Neutrophil (primary cell): ENCODE measurements around the gene DPPA3.

Experiments
- H3K27ac ChIP-seq: fragments of 200-600 bp; sonication (generic); 2 replicates; pipeline ENCODE4 v1.5.1; 2016; ENCODE audit warnings: mild to moderate bottlenecking, moderate library complexity
- H3K27me3 ChIP-seq: fragments of 200-600 bp; sonication (generic); 2 replicates; pipeline ENCODE4 v1.6.0; 2016; ENCODE audit warnings: mild to moderate bottlenecking
- H3K36me3 ChIP-seq: fragments of 200-600 bp; sonication (generic); 2 replicates; pipeline ENCODE4 v1.5.1; 2017
- H3K4me1 ChIP-seq, 2 experiments: fragments of 200-600 bp in 1 of 2; sonication (generic) in 1 of 2; 1 replicate in 1 of 2; 2 replicates in 1 of 2; pipeline versions ENCODE4 v1.5.1 to v1.6.1; 2013 to 2016; ENCODE audit warnings: low read depth in 1 of 2, low read length in 1 of 2, mild to moderate bottlenecking in 1 of 2, moderate library complexity in 1 of 2; ENCODE audit not compliant: control insufficient read depth in 1 of 2, insufficient read depth in 1 of 2
- H3K4me3 ChIP-seq, 2 experiments: fragments of 200-600 bp in 1 of 2; sonication (generic) in 1 of 2; 1 replicate in 1 of 2; 2 replicates in 1 of 2; pipeline ENCODE4 v1.5.1; 2013 to 2016; ENCODE audit warnings: low read depth in 1 of 2, low read length in 1 of 2, mild to moderate bottlenecking in 1 of 2, moderate library complexity in 1 of 2
- H3K9me3 ChIP-seq: fragments of 200-600 bp; sonication (generic); 2 replicates; pipeline ENCODE4 v1.5.1; 2016
- TF ChIP-seq, protein P1 (sequence below): fragments of 200-600 bp; sonication (generic); IDR thresholded peaks from 2 replicates; pipeline ENCODE4 v1.5.1; 2016; ENCODE audit warnings: antibody characterized with exemption

Gene DPPA3

GRCh38 chr12:7678744-7679143 is 32.5 kb upstream of the DPPA3 start:
- Histone ChIP-seq H3K27me3 (no peaks in the 10 kb centered on the region), H3K9me3 (no peaks in the 10 kb centered on the region), H3K27ac (no peak overlapping the region), H3K4me3 (no peak overlapping the region), H3K36me3 (no peaks in the 10 kb centered on the region), H3K4me1 (peaks cover 0 to 8% of the 10 kb centered on the region in 2 experiments)
- TF ChIP-seq, protein P1, sequence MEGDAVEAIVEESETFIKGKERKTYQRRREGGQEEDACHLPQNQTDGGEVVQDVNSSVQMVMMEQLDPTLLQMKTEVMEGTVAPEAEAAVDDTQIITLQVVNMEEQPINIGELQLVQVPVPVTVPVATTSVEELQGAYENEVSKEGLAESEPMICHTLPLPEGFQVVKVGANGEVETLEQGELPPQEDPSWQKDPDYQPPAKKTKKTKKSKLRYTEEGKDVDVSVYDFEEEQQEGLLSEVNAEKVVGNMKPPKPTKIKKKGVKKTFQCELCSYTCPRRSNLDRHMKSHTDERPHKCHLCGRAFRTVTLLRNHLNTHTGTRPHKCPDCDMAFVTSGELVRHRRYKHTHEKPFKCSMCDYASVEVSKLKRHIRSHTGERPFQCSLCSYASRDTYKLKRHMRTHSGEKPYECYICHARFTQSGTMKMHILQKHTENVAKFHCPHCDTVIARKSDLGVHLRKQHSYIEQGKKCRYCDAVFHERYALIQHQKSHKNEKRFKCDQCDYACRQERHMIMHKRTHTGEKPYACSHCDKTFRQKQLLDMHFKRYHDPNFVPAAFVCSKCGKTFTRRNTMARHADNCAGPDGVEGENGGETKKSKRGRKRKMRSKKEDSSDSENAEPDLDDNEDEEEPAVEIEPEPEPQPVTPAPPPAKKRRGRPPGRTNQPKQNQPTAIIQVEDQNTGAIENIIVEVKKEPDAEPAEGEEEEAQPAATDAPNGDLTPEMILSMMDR = no peak

- Histone ChIP-seq H3K27ac (no peak overlapping the region), H3K9me3 (no peaks in the 10 kb centered on the region), H3K36me3 (no peaks in the 10 kb centered on the region), H3K4me3 (no peak overlapping the region), H3K4me1 (peaks cover 0 to 8% of the 10 kb centered on the region in 2 experiments), H3K27me3 (no peaks in the 10 kb centered on the region)
- TF ChIP-seq, protein P1 = no peak
These were observed 31.8 kb upstream of the DPPA3 start for GRCh38 chr12:7679251-7680045.

DNA sequence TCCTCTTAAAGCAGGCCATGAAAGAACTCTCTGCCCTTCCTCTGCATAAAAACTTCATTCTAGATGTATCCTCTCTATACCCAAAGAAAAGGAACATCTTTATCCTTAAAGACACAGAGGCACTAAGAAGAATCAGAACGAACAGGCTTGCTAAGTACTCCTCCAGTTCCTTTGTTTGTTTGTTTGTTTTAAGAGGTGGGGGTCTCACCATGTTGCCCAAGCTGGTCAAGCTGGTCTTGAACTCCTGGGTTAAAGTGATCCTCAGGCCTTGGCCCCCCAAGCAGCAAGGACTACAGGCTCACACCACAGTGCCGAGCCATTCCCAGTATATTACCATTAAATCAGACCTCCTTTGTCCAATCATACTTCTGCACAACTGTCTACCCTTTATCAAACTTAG is 29.7 kb upstream of the DPPA3 start:
- Histone ChIP-seq H3K36me3 (no peaks in the 10 kb centered on the region), H3K9me3 (no peaks in the 10 kb centered on the region), H3K4me1 (no peaks in the 10 kb centered on the region), H3K27ac (no peak overlapping the region), H3K27me3 (no peaks in the 10 kb centered on the region), H3K4me3 (no peak overlapping the region)
- TF ChIP-seq, protein P1 = no peak

- peaks cover 16% of the 10 kb centered on the region for H3K27me3 ChIP-seq
- H3K27ac ChIP-seq = peak overlapping the region; percentile 23
- H3K4me3 ChIP-seq = no peak overlapping the region
- H3K4me1 ChIP-seq = peaks cover 0 to 18% of the 10 kb centered on the region in 2 experiments
- no peaks in the 10 kb centered on the region for H3K9me3 ChIP-seq
- no peaks in the 10 kb centered on the region for H3K36me3 ChIP-seq
- TF ChIP-seq, protein P1 = no peak
These were observed 17.4 kb upstream of the DPPA3 start for GRCh38 chr12:7693793-7694192.

- H3K4me3 ChIP-seq = no peak overlapping the region
- TF ChIP-seq, protein P1 = no peak
- no peaks in the 10 kb centered on the region for H3K9me3 ChIP-seq
- peaks cover 16% of the 10 kb centered on the region for H3K27me3 ChIP-seq
- H3K4me1 ChIP-seq = peaks cover 0 to 18% of the 10 kb centered on the region in 2 experiments
- no peak overlapping the region for H3K27ac ChIP-seq
- H3K36me3 ChIP-seq = no peaks in the 10 kb centered on the region
These were observed 16.5 kb upstream of the DPPA3 start for GRCh38 chr12:7694556-7695236.
